ENCODE results near the gene MAD1L1.

Gene MAD1L1

GRCh38 chr7:2148814-2149213 lies 83.9 kb downstream of the MAD1L1 start:
- TF ChIP-seq, protein P1, sequence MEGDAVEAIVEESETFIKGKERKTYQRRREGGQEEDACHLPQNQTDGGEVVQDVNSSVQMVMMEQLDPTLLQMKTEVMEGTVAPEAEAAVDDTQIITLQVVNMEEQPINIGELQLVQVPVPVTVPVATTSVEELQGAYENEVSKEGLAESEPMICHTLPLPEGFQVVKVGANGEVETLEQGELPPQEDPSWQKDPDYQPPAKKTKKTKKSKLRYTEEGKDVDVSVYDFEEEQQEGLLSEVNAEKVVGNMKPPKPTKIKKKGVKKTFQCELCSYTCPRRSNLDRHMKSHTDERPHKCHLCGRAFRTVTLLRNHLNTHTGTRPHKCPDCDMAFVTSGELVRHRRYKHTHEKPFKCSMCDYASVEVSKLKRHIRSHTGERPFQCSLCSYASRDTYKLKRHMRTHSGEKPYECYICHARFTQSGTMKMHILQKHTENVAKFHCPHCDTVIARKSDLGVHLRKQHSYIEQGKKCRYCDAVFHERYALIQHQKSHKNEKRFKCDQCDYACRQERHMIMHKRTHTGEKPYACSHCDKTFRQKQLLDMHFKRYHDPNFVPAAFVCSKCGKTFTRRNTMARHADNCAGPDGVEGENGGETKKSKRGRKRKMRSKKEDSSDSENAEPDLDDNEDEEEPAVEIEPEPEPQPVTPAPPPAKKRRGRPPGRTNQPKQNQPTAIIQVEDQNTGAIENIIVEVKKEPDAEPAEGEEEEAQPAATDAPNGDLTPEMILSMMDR (IDR thresholded peaks at IDR 0.05; ENCODE audit: low read depth, low read length), result no peak
- Histone ChIP-seq H3K9me3 (no peaks in the 10 kb centered on the region), H3K27me3 (no peaks in the 10 kb centered on the region), H3K4me1 (no peaks in the 10 kb centered on the region; the same call in 1 of the 2 replicates), H3K4me3 (ENCODE audit: low read depth, low read length) (no peak overlapping the region), H3K36me3 (peaks cover 7% of the 10 kb centered on the region)
- no peak for DNase-seq

- H3K4me3 ChIP-seq (ENCODE audit: low read depth, low read length), result no peak overlapping the region
- peaks cover 7% of the 10 kb centered on the region for H3K36me3 ChIP-seq
- TF ChIP-seq, protein P1 (IDR thresholded peaks at IDR 0.05; ENCODE audit: low read depth, low read length), result peak; percentile 43
- DNase-seq, result no peak
- no peaks in the 10 kb centered on the region for H3K9me3 ChIP-seq
- H3K4me1 ChIP-seq, result no peaks in the 10 kb centered on the region; the same call in 1 of the 2 replicates
- no peaks in the 10 kb centered on the region for H3K27me3 ChIP-seq
Observed at GRCh38 chr7:2148189-2148588, 84.6 kb downstream of the MAD1L1 start.

DNA sequence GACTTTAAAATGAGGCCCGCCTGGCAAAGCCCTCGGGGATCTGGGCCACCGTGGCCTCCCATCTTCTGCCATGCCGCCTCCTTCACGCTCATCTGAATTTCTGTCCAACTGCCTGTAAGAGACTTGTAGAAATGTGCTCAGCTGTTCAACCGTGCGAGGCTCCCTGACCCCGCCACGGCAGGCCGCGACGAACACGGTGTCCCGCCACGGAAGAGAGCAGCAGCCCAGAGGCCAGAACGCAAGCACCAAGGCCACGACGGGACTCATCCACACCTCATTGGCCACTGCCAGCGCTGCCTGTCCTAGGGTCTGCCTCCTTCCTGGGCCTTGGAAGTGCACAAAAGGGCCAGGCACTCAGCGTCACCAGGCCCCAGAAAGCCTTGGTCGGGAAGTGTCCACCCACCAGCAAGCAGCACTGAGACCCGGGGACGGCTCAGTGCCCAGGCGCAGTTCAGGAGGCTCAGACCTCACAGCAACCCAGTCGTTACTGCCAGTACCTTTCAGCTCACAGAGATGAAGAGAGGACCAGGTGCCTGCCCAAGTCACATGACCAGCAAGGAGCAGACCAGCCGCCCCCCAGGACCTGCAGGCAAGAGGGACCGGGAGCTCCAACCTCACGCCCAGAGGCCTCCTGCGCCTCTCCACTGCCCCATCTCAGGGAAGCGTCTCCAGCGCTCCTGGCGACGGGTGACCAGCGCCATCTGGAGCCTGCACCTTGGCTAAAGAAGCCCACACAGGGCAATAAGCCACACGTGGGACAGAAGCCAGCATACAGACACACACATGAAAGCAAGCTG lies 85.9 kb downstream of the MAD1L1 start:
- no peaks in the 10 kb centered on the region for H3K27me3 ChIP-seq
- H3K36me3 ChIP-seq, result peaks cover 7% of the 10 kb centered on the region
- TF ChIP-seq, protein P1 (IDR thresholded peaks at IDR 0.05; ENCODE audit: low read depth, low read length), result 0 out of 2 replicates have a peak, but pooled peaks have one; percentile 8
- H3K4me3 ChIP-seq (ENCODE audit: low read depth, low read length), result no peak overlapping the region
- H3K4me1 ChIP-seq, result no peaks in the 10 kb centered on the region; the same call in 1 of the 2 replicates
- no peaks in the 10 kb centered on the region for H3K9me3 ChIP-seq
- no peak for DNase-seq

GRCh38 chr7:2145835-2146580 lies 86.7 kb downstream of the MAD1L1 start:
- H3K9me3 ChIP-seq, result no peaks in the 10 kb centered on the region
- TF ChIP-seq, protein P1 (IDR thresholded peaks at IDR 0.05; ENCODE audit: low read depth, low read length), result no peak
- H3K27me3 ChIP-seq, result no peaks in the 10 kb centered on the region
- no peaks in the 10 kb centered on the region; the same call in 1 of the 2 replicates for H3K4me1 ChIP-seq
- no peak overlapping the region for H3K4me3 ChIP-seq (ENCODE audit: low read depth, low read length)
- peaks cover 7% of the 10 kb centered on the region for H3K36me3 ChIP-seq
- no peak for DNase-seq

DNA sequence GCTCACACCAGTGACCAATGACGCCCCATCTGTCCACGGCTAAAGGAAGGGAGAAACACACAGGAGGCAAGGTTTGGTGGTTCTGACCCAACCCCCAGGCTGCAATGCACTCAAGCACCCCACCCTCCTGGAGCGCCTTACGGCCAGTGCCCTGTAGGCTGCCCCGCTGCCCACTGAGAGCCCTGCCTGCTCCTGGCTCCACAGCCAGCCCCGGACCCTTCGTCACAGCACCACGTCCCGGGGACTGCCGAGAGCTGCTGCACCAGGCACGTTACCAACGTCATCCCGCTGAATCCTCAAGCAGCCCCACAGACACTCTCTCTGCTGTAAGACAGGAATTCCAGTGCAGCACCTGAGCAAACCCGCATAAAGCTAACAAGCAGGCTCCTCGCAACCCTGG lies 87.8 kb downstream of the MAD1L1 start:
- Histone ChIP-seq H3K4me1 (no peaks in the 10 kb centered on the region; the same call in 1 of the 2 replicates), H3K36me3 (peaks cover 7% of the 10 kb centered on the region), H3K27me3 (no peaks in the 10 kb centered on the region), H3K9me3 (no peaks in the 10 kb centered on the region), H3K4me3 (ENCODE audit: low read depth, low read length) (no peak overlapping the region)
- no peak for DNase-seq
- TF ChIP-seq, protein P1 (IDR thresholded peaks at IDR 0.05; ENCODE audit: low read depth, low read length), result no peak

Measured in BE2C (cell line).